ENCODE data around the gene FAM236C. TPM values are rescaled to one million over a fixed set of nuclear protein-coding genes. Genes with fewer than 3 reads are reported as not detected.
"Not testable (repeated sequence)": the region's sequence is repeated elsewhere in the genome, so short reads cannot be mapped to it uniquely, and the experiment has no call there.

FAM236C gene
- total RNA-seq (2014; rRNA removed; shearing (Covaris generic); ENCODE audit: low replicate concordance), result not detected in 2 replicates

GRCh38 chrX:72912315-72912714 lies at the start of gene FAM236C:
Gene FAM236C (plus strand): TSS chrX:72912615. CDS start chrX:72912715, 100 bp downstream.
- not testable (repeated sequence) for H3K9ac ChIP-seq (ENCODE audit: low read length); H4K20me1 ChIP-seq (ENCODE audit: insufficient read depth, low read depth, low read length); H3K4me2 ChIP-seq (ENCODE audit: low read depth, low read length, poor library complexity, severe bottlenecking); H2AFZ ChIP-seq (ENCODE audit: low read length); H3K36me3 ChIP-seq (ENCODE audit: insufficient read depth, low read length); H3K9me2 ChIP-seq (replicated peaks; ENCODE audit: insufficient read depth, low read length); H3K27ac ChIP-seq (ENCODE audit: low read length); H3K27me3 ChIP-seq (ENCODE audit: low read length); H3K4me3 ChIP-seq (ENCODE audit: low read length); DNase-seq; H3K79me2 ChIP-seq (ENCODE audit: low read length); H3K4me1 ChIP-seq (ENCODE audit: low read length); H3K9me3 ChIP-seq (ENCODE audit: low read length)

- H3K9ac ChIP-seq (ENCODE audit: low read length); H2AFZ ChIP-seq (ENCODE audit: low read length); H3K4me2 ChIP-seq (ENCODE audit: low read depth, low read length, poor library complexity, severe bottlenecking); H3K9me2 ChIP-seq (replicated peaks; ENCODE audit: insufficient read depth, low read length); H3K4me1 ChIP-seq (ENCODE audit: low read length); H3K36me3 ChIP-seq (ENCODE audit: insufficient read depth, low read length); H3K79me2 ChIP-seq (ENCODE audit: low read length); H3K27ac ChIP-seq (ENCODE audit: low read length); H3K9me3 ChIP-seq (ENCODE audit: low read length); DNase-seq; H4K20me1 ChIP-seq (ENCODE audit: insufficient read depth, low read depth, low read length); H3K27me3 ChIP-seq (ENCODE audit: low read length); H3K4me3 ChIP-seq (ENCODE audit: low read length): not testable (repeated sequence)
These were observed 29.5 kb upstream of the FAM236C start for GRCh38 chrX:72882898-72883297.

- H3K4me1 ChIP-seq (ENCODE audit: low read length); H3K4me2 ChIP-seq (ENCODE audit: low read depth, low read length, poor library complexity, severe bottlenecking); H3K79me2 ChIP-seq (ENCODE audit: low read length); H2AFZ ChIP-seq (ENCODE audit: low read length); H4K20me1 ChIP-seq (ENCODE audit: insufficient read depth, low read depth, low read length); H3K36me3 ChIP-seq (ENCODE audit: insufficient read depth, low read length); DNase-seq; H3K9me3 ChIP-seq (ENCODE audit: low read length); H3K27me3 ChIP-seq (ENCODE audit: low read length); H3K9me2 ChIP-seq (replicated peaks; ENCODE audit: insufficient read depth, low read length); H3K27ac ChIP-seq (ENCODE audit: low read length); H3K4me3 ChIP-seq (ENCODE audit: low read length); H3K9ac ChIP-seq (ENCODE audit: low read length): not testable (repeated sequence)
These were observed 22.7 kb upstream of the FAM236C start for GRCh38 chrX:72889740-72890139.

- H3K9ac ChIP-seq (ENCODE audit: low read length); DNase-seq; H3K79me2 ChIP-seq (ENCODE audit: low read length); H3K36me3 ChIP-seq (ENCODE audit: insufficient read depth, low read length); H3K9me2 ChIP-seq (replicated peaks; ENCODE audit: insufficient read depth, low read length); H4K20me1 ChIP-seq (ENCODE audit: insufficient read depth, low read depth, low read length); H2AFZ ChIP-seq (ENCODE audit: low read length); H3K4me2 ChIP-seq (ENCODE audit: low read depth, low read length, poor library complexity, severe bottlenecking); H3K4me3 ChIP-seq (ENCODE audit: low read length); H3K9me3 ChIP-seq (ENCODE audit: low read length); H3K27me3 ChIP-seq (ENCODE audit: low read length); H3K4me1 ChIP-seq (ENCODE audit: low read length); H3K27ac ChIP-seq (ENCODE audit: low read length): not testable (repeated sequence)
These were observed 3.7 kb downstream of the FAM236C start for GRCh38 chrX:72916096-72916495.

- H3K79me2 ChIP-seq (ENCODE audit: low read length); H3K27ac ChIP-seq (ENCODE audit: low read length); DNase-seq: not testable (repeated sequence)
These were observed 19.9 kb downstream of the FAM236C start for GRCh38 chrX:72932283-72932682.

GRCh38 chrX:72936455-72936854 lies 24.0 kb downstream of the FAM236C start:
- H3K4me1 ChIP-seq (ENCODE audit: low read length); H3K27ac ChIP-seq (ENCODE audit: low read length); H3K9ac ChIP-seq (ENCODE audit: low read length); DNase-seq; H3K79me2 ChIP-seq (ENCODE audit: low read length); H3K4me2 ChIP-seq (ENCODE audit: low read depth, low read length, poor library complexity, severe bottlenecking); H3K9me2 ChIP-seq (replicated peaks; ENCODE audit: insufficient read depth, low read length); H3K36me3 ChIP-seq (ENCODE audit: insufficient read depth, low read length); H3K27me3 ChIP-seq (ENCODE audit: low read length); H3K9me3 ChIP-seq (ENCODE audit: low read length); H4K20me1 ChIP-seq (ENCODE audit: insufficient read depth, low read depth, low read length); H2AFZ ChIP-seq (ENCODE audit: low read length); H3K4me3 ChIP-seq (ENCODE audit: low read length): not testable (repeated sequence)

More at GRCh38 chrX:72932283-72932682, 19.9 kb downstream of the FAM236C start:
- H3K4me1 ChIP-seq (ENCODE audit: low read length); H3K9me3 ChIP-seq (ENCODE audit: low read length); H3K4me2 ChIP-seq (ENCODE audit: low read depth, low read length, poor library complexity, severe bottlenecking); H2AFZ ChIP-seq (ENCODE audit: low read length); H3K27me3 ChIP-seq (ENCODE audit: low read length); H3K4me3 ChIP-seq (ENCODE audit: low read length); H4K20me1 ChIP-seq (ENCODE audit: insufficient read depth, low read depth, low read length); H3K9me2 ChIP-seq (replicated peaks; ENCODE audit: insufficient read depth, low read length); H3K36me3 ChIP-seq (ENCODE audit: insufficient read depth, low read length); H3K9ac ChIP-seq (ENCODE audit: low read length): not testable (repeated sequence)

- H3K36me3 ChIP-seq (ENCODE audit: insufficient read depth, low read length); H3K9me2 ChIP-seq (replicated peaks; ENCODE audit: insufficient read depth, low read length); DNase-seq; H3K27me3 ChIP-seq (ENCODE audit: low read length); H2AFZ ChIP-seq (ENCODE audit: low read length); H3K4me2 ChIP-seq (ENCODE audit: low read depth, low read length, poor library complexity, severe bottlenecking); H3K79me2 ChIP-seq (ENCODE audit: low read length); H3K4me3 ChIP-seq (ENCODE audit: low read length); H4K20me1 ChIP-seq (ENCODE audit: insufficient read depth, low read depth, low read length); H3K4me1 ChIP-seq (ENCODE audit: low read length); H3K9me3 ChIP-seq (ENCODE audit: low read length); H3K27ac ChIP-seq (ENCODE audit: low read length); H3K9ac ChIP-seq (ENCODE audit: low read length): not testable (repeated sequence)
These were observed 24.6 kb downstream of the FAM236C start for GRCh38 chrX:72936882-72937455.

- H3K27ac ChIP-seq (ENCODE audit: low read length); DNase-seq; H3K9me3 ChIP-seq (ENCODE audit: low read length); H3K27me3 ChIP-seq (ENCODE audit: low read length); H4K20me1 ChIP-seq (ENCODE audit: insufficient read depth, low read depth, low read length); H3K36me3 ChIP-seq (ENCODE audit: insufficient read depth, low read length); H2AFZ ChIP-seq (ENCODE audit: low read length); H3K9me2 ChIP-seq (replicated peaks; ENCODE audit: insufficient read depth, low read length); H3K79me2 ChIP-seq (ENCODE audit: low read length); H3K9ac ChIP-seq (ENCODE audit: low read length); H3K4me3 ChIP-seq (ENCODE audit: low read length); H3K4me1 ChIP-seq (ENCODE audit: low read length); H3K4me2 ChIP-seq (ENCODE audit: low read depth, low read length, poor library complexity, severe bottlenecking): not testable (repeated sequence)
These were observed 25.5 kb downstream of the FAM236C start, which contains the start of gene FAM236A for GRCh38 chrX:72937906-72938305. Gene FAM236A (plus strand): TSS chrX:72938206. CDS start chrX:72938263, 57 bp downstream.

GRCh38 chrX:72942272-72942671 lies 29.9 kb downstream of the FAM236C start:
- H3K36me3 ChIP-seq (ENCODE audit: insufficient read depth, low read length); DNase-seq; H3K4me3 ChIP-seq (ENCODE audit: low read length); H3K27ac ChIP-seq (ENCODE audit: low read length); H3K4me2 ChIP-seq (ENCODE audit: low read depth, low read length, poor library complexity, severe bottlenecking); H3K9ac ChIP-seq (ENCODE audit: low read length); H2AFZ ChIP-seq (ENCODE audit: low read length); H3K4me1 ChIP-seq (ENCODE audit: low read length); H4K20me1 ChIP-seq (ENCODE audit: insufficient read depth, low read depth, low read length); H3K27me3 ChIP-seq (ENCODE audit: low read length); H3K9me2 ChIP-seq (replicated peaks; ENCODE audit: insufficient read depth, low read length); H3K79me2 ChIP-seq (ENCODE audit: low read length); H3K9me3 ChIP-seq (ENCODE audit: low read length): not testable (repeated sequence)

All from Karpas-422 (cell line).